Hepatocyte (in vitro differentiated cells): Measurements from ENCODE around the gene WNT7A. TPM values are rescaled to one million over a fixed set of nuclear protein-coding genes. Genes with fewer than 3 reads are reported as not detected.

ENCODE experiments used
- DNase-seq: peaks from one replicate; pipeline ENCODE4 v3.0.0-alpha.2; 2016; ENCODE audit warnings: low spot score
- H2AFZ ChIP-seq: fragments of 200-600 bp; sonication (generic); 2 replicates; pipeline ENCODE4 v1.6.0; 2016; ENCODE audit warnings: antibody characterized with exemption, mild to moderate bottlenecking
- H3K27ac ChIP-seq: fragments of 200-600 bp; sonication (generic); 2 replicates; pipeline ENCODE4 v1.5.1; 2016; ENCODE audit warnings: mild to moderate bottlenecking
- H3K27me3 ChIP-seq: fragments of 200-600 bp; sonication (generic); 2 replicates; pipeline ENCODE4 v1.6.1; 2016
- H3K36me3 ChIP-seq: fragments of 200-600 bp; sonication (generic); replicated peaks from 2 replicates; pipeline ENCODE4 v1.5.1; 2016; ENCODE audit warnings: low read depth; ENCODE audit not compliant: insufficient read depth
- H3K4me1 ChIP-seq: fragments of 200-600 bp; sonication (generic); 2 replicates; pipeline ENCODE4 v1.5.1; 2016; ENCODE audit warnings: mild to moderate bottlenecking, moderate library complexity; ENCODE audit not compliant: insufficient read depth
- H3K4me2 ChIP-seq: fragments of 200-600 bp; sonication (generic); 2 replicates; pipeline ENCODE4 v1.6.0; 2016
- H3K4me3 ChIP-seq: fragments of 200-600 bp; sonication (generic); 2 replicates; pipeline ENCODE4 v1.5.1; 2016; ENCODE audit warnings: mild to moderate bottlenecking
- H3K79me2 ChIP-seq: fragments of 200-600 bp; sonication (generic); 2 replicates; pipeline ENCODE4 v1.6.0; 2017; ENCODE audit warnings: mild to moderate bottlenecking
- H3K9me2 ChIP-seq: fragments of 200-600 bp; sonication (generic); replicated peaks from 2 replicates; pipeline ENCODE4 v1.6.0; 2017; ENCODE audit warnings: mild to moderate bottlenecking; ENCODE audit not compliant: insufficient read depth
- H3K9me3 ChIP-seq: fragments of 200-600 bp; sonication (generic); 2 replicates; pipeline ENCODE4 v1.5.1; 2016; ENCODE audit warnings: low read depth, mild to moderate bottlenecking
- H4K20me1 ChIP-seq: fragments of 200-600 bp; sonication (generic); 2 replicates; pipeline ENCODE4 v1.6.0; 2016; ENCODE audit warnings: mild to moderate bottlenecking; ENCODE audit not compliant: insufficient read depth, poor library complexity, severe bottlenecking
- EZH2 ChIP-seq: fragments of 200-600 bp; sonication (generic); IDR thresholded peaks from 2 replicates; pipeline ENCODE4 v1.6.1; 2016; ENCODE audit warnings: antibody characterized with exemption, mild to moderate bottlenecking, borderline replicate concordance
- EZH2phosphoT487 ChIP-seq: fragments of 200-600 bp; sonication (generic); IDR thresholded peaks from one replicate; pipeline ENCODE4 v1.6.1; 2018; ENCODE audit warnings: antibody characterized with exemption, mild to moderate bottlenecking, low read depth, moderate library complexity; ENCODE audit not compliant: unreplicated experiment, severe bottlenecking
- WGBS: methylation state at CpG from one replicate; pipeline ENCODE4 v1.1.6; 2016; ENCODE audit warnings: low lambda C conversion rate; ENCODE audit errors: missing lambda C conversion rate; 5-methylcytosine and 5-hydroxymethylcytosine counted together
- polyA plus RNA-seq: library from polyadenylated mRNA; unstranded; fragments of >200 nt; fragmentation: Nextera tagmentation; extraction: Ambion mirVana; gene quantifications from 2 replicates; pipeline ENCODE4 v1.2.1, GENCODE V29; 2016
- total RNA-seq: library from RNA; depleted of rRNA; stranded (reverse); fragments of >200 nt; gene quantifications from 2 replicates; pipeline ENCODE4 v1.2.3, GENCODE V29; 2014
- TF ChIP-seq, protein P1 (sequence below): fragments of 200-600 bp; sonication (generic); IDR thresholded peaks from 2 replicates; pipeline ENCODE4 v1.5.1; 2016; ENCODE audit warnings: antibody characterized with exemption, mild to moderate bottlenecking; ENCODE audit not compliant: poor library complexity

The WNT7A gene
- total and polyA plus RNA-seq, 2 experiments from 2014 or later, result 0.04 to 0.13 TPM

- H3K4me2 ChIP-seq, result peak overlapping the region; percentile 85
- TF ChIP-seq, protein P1, sequence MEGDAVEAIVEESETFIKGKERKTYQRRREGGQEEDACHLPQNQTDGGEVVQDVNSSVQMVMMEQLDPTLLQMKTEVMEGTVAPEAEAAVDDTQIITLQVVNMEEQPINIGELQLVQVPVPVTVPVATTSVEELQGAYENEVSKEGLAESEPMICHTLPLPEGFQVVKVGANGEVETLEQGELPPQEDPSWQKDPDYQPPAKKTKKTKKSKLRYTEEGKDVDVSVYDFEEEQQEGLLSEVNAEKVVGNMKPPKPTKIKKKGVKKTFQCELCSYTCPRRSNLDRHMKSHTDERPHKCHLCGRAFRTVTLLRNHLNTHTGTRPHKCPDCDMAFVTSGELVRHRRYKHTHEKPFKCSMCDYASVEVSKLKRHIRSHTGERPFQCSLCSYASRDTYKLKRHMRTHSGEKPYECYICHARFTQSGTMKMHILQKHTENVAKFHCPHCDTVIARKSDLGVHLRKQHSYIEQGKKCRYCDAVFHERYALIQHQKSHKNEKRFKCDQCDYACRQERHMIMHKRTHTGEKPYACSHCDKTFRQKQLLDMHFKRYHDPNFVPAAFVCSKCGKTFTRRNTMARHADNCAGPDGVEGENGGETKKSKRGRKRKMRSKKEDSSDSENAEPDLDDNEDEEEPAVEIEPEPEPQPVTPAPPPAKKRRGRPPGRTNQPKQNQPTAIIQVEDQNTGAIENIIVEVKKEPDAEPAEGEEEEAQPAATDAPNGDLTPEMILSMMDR, result peak; percentile 94
- no peak for TF ChIP-seq EZH2
- H3K27ac ChIP-seq, result no peak overlapping the region
- WGBS, result 28% methylated on average over 12 of the region's 12 CpGs
- H3K4me1 ChIP-seq, result peaks cover 5% of the 10 kb centered on the region
- no peaks in the 10 kb centered on the region for H3K36me3 ChIP-seq
- DNase-seq, result peak; percentile 85
- no peaks in the 10 kb centered on the region for H4K20me1 ChIP-seq
- H3K27me3 ChIP-seq, result no peaks in the 10 kb centered on the region
- H3K9me2 ChIP-seq, result no peaks in the 10 kb centered on the region
- H3K4me3 ChIP-seq, result peak overlapping the region; percentile 25
- peaks cover 6% of the 10 kb centered on the region for H3K9me3 ChIP-seq
- H3K79me2 ChIP-seq, result no peaks in the 10 kb centered on the region
- H2AFZ ChIP-seq, result no peak overlapping the region
Observed at GRCh38 chr3:13896473-13897154, 16.7 kb upstream of the WNT7A start.

DNA sequence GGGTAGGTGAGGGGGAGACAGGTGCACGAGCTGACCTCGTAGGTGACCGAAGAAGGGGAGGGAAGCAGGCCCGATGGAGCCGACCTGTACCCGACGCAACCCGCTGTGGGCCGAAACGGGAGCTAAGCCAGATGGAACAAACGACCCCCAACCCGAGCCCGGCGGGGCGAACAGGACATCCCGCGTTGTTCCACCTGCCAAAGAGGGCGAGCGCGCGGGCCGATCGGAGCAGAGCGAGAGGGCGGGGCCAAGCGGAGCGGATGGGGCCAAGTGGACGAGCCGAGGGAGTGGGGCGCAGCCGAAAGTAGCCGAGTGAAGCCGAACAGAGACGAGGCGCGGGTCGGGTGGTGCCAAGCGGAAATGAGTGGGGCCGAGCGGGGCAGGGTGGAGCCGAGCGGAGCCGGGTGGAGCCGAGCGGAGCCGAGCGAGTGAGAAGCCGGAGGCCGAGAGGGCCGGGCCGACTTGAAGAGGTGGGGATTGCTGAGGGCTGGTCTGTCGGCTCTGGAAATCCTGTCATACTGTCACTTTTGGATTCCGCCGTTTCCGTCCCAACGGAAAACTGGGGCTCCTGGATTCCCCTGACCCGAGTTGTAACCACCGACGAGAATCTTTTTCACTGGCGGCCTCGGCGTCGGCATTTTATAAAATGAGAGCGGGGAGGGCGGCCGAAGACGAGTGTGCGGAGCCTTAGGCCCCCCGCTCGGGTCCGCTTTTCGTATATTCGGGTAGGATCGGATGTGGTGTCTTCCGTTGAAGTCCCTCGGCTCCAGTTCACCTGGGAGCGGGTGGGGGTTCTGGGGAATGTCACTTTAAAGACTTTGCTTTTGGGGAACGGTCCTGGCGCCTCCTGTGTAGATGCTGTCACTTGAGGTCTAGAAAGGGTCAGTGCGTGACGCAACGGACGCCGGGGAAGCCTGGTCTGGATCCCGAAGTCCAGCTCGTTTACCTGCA lies 15.6 kb upstream of the WNT7A start:
- WGBS, result 2% methylated on average over 85 of the region's 86 CpGs
- no peaks in the 10 kb centered on the region for H3K9me2 ChIP-seq
- peak overlapping the region; percentile 36 for H3K27ac ChIP-seq
- TF ChIP-seq, protein P1, result no peak
- no peak for TF ChIP-seq EZH2phosphoT487
- TF ChIP-seq EZH2, result no peak
- H2AFZ ChIP-seq, result peak overlapping the region; percentile 88
- no peaks in the 10 kb centered on the region for H3K9me3 ChIP-seq
- DNase-seq, result peak; percentile 97
- peak overlapping the region; percentile 25 for H3K4me3 ChIP-seq
- H3K4me2 ChIP-seq, result peak overlapping the region; percentile 85
- peaks cover 5% of the 10 kb centered on the region for H3K4me1 ChIP-seq
- no peaks in the 10 kb centered on the region for H3K79me2 ChIP-seq
- no peaks in the 10 kb centered on the region for H4K20me1 ChIP-seq
- no peaks in the 10 kb centered on the region for H3K27me3 ChIP-seq
- H3K36me3 ChIP-seq, result no peaks in the 10 kb centered on the region

DNA sequence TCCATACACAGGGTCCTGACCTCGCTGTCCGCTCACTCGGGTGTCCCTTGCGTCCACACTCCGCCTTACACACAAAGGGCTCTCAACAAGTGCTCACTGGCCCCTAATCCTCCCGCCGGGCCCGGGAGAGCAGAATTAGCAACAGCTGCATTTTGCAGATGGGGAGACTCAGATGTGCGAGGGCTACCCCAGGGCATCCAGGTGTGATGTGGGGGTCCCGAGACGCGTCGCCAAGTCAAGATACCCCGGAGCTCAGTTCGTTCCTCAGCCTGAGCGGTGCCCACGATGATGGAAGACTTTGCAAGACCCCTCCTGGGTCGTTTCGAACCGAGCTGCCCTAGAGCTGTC lies 14.9 kb upstream of the WNT7A start:
- Histone ChIP-seq H3K27me3 (no peaks in the 10 kb centered on the region), H3K9me3 (no peaks in the 10 kb centered on the region), H3K4me1 (peaks cover 5% of the 10 kb centered on the region), H4K20me1 (no peaks in the 10 kb centered on the region), H3K4me2 (peak overlapping the region; percentile 85), H3K27ac (no peak overlapping the region), H3K4me3 (no peak overlapping the region), H3K79me2 (no peaks in the 10 kb centered on the region), H2AFZ (peak overlapping the region; percentile 36), H3K36me3 (no peaks in the 10 kb centered on the region), H3K9me2 (no peaks in the 10 kb centered on the region)
- no peak for DNase-seq
- 54% methylated on average over 20 of the region's 20 CpGs for WGBS
- no peak for TF ChIP-seq EZH2phosphoT487
- TF ChIP-seq, protein P1, result no peak
- TF ChIP-seq EZH2, result no peak
